GM21529 (cell line): Measurements from ENCODE around the gene CLSTN1.
"Not testable (repeated sequence)": the region's sequence is repeated elsewhere in the genome, so short reads cannot be mapped to it uniquely, and the experiment has no call there.

Experiments
- ATAC-seq: cut with Tn5 transposase; IDR thresholded peaks from one replicate; pipeline ENCODE4 v1.9.1; 2021; ENCODE audit not compliant: unreplicated experiment

CLSTN1 gene

GRCh38 chr1:9766759-9767442 lies 56.9 kb downstream of the CLSTN1 start:
- no peak for ATAC-seq

- ATAC-seq: no peak
Observed at GRCh38 chr1:9764550-9764949, 59.2 kb downstream of the CLSTN1 start.

DNA sequence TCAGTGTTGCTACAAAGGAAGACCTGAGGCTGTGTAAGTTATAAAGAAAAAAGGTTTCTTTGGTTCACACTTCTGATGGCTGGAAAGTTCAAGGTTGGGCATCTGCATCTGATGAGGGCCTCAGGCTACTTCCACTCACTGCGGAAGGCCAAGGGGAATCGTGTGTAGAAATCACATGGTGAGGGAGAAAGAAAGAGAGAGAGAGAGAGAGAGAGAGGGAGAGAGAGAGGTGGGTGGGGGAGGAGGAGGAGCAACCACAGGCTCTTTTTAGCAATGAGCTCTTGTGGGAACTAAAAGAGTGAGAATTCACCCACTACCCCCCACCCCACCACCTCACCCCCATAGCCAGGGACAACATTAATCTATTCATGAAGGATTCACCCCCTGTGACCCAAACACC lies 59.9 kb downstream of the CLSTN1 start:
- no peak for ATAC-seq

DNA sequence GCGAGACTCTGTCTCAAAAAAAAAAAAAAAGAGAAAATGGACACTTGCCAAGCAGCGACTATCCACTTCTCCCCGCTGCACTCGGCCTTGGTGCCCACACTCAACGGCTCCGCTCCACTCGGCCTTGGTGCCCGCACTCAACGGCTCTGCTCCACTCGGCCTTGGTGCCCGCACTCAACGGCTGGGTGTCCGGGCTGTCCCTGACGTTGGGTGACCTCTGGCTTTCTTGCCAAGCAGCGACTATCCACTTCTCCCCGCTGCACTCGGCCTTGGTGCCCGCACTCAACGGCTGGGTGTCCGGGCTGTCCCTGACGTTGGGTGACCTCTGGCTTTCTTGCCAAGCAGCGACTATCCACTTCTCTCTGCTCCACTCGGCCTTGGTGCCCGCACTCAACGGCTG lies 61.3 kb downstream of the CLSTN1 start:
- ATAC-seq: not testable (repeated sequence)

GRCh38 chr1:9761855-9762254 lies 61.9 kb downstream of the CLSTN1 start:
- no peak for ATAC-seq

DNA sequence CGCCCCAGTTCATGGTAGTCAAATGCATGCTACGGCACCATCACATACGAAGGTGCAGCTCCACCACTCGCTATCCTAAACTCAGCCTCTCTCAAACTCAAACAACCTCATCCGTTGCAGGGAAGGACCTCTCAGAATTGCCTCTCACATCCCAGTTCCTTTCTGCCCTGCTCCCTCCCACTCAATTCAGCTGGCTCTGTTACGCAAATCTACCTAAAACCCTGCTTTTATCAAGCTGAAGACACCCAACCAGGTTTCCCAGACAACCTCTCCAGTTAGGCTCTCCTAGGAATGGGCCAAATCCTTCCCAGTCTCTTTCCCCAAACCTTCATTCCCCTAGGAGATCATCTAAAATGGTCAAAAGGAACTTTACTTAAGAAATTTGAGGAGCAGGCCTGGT lies 62.9 kb downstream of the CLSTN1 start:
- no peak for ATAC-seq

GRCh38 chr1:9759939-9760338 lies 63.8 kb downstream of the CLSTN1 start:
- no peak for ATAC-seq

DNA sequence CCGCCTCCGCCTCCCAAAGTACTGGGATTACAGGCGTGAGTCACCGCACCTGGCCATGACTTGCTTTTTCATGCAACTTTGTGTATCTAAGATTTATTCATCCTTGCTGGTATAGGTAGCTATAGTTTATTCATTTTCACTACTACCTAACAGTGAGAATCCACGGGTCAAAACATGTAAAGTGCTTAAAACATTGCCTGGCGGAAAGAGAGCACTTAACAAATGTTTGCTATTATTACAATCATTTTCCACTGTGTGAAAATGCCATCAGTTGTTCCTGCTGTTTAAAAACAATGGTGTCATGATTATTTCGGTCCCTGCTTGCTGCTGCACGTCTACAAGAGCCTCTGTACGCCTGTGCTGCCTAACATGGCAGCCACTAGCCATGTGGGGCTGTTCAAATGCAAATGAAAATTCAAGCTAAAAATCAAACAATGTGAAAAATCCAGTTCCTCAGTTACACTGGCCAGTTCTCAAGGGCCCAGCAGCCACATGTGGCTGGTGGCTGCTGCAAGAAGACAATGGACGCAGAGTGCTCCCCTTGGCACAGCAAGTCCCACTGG lies 65.1 kb downstream of the CLSTN1 start:
- no peak for ATAC-seq

DNA sequence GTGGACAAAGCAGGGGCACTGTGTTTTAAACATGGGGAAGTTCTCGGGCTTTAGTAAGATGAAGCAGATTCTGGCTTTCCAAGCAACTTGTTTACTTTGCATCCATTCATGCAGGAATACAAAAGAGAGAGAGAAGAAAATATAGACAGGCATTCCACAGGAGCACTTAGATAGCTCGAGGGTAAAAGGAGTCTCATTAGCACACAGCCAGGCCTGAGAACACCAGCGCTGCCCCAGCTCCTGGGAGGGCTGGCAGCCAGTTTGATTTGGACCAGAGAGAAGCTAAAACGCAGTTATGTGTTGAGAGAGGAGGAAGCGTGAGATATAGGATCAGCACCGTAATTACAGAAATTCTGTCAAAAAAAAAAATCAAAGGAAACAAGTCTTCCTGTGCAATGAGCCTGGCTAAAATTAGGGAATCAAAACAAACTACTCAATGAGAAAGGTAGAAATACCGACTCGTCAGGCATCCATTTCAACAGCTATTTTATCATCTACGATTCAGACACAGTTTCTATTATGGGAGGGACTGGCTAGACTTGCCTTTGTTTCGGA lies 68.2 kb downstream of the CLSTN1 start:
- no peak for ATAC-seq

DNA sequence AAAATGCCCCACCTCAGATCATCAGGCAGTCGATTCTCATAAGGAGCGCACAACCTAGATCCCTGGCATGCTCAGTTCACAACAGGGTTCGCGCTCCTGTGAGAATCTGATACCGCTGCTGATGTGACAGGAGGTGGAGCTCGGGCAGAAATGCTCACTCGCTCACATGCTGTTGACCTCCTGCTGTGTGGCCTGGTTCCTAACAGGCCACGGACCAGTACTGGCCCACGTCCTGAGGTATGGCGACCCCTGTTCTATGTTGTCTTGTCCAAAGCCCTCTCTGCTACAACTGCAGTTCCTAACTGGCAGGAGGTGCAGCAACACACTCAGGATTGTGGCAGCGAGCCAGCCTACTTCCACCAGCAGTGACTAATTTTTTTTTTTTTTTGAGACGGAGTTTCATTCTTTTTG lies 70.6 kb downstream of the CLSTN1 start:
- ATAC-seq: no peak

GRCh38 chr1:9751971-9752370 lies 71.8 kb downstream of the CLSTN1 start:
- no peak for ATAC-seq

DNA sequence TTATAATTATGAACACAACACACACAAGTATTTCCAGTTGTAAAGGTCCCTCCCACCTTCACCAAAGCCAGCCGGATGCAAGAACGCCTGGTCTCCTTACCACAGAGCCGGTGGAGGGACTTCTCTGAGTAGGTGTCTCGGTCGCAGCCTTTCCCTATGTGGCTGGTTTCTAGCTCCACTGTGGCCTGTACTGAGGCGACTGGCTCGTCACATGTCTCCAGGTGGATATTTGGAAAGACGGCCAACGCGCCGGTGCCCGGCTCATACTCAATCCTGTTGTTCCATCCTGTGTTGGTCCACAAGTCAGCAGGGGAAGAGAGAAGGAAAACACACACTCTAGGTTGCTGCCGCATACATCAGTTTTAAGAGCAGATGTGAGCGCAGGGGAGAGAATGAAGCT lies 74.4 kb downstream of the CLSTN1 start:
- ATAC-seq: no peak

DNA sequence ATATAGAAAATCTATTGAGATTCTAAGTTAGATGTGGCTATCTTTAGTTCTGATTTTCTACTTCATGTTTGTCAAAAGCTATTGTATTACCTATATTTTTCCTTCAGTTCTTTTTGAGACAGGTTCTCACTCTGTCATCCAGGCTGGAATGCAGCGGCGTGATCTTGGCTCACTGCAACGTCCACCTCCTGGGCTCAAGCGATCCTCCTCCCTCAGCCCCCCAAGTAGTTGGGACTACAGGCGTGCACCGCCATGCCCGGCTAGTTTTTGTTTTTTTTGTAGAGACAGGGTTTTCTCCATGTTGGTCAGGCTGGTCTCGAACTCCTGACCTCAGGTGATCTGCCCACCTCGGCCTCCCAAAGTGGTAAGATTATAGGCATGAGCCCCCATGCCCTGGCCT lies 75.4 kb downstream of the CLSTN1 start:
- ATAC-seq: not testable (repeated sequence)

DNA sequence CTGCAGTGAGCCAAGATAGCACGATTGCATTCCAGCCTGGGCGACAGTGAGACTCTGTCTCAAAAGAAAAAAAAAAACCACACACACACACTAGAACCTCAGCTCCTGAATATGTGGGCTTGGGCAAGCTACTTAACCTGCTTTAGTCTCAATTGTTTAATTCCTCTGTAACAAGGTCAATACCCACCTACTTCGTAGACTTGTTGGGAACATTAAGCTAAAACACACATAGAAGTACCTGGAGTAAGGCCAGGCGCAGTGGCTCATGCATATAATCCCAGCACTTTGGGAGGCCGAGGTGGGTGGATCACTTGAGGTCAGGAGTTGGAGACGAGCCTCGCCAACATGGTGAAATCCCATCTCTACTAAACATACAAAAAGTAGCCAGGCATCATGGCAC lies 77.1 kb downstream of the CLSTN1 start:
- no peak for ATAC-seq

DNA sequence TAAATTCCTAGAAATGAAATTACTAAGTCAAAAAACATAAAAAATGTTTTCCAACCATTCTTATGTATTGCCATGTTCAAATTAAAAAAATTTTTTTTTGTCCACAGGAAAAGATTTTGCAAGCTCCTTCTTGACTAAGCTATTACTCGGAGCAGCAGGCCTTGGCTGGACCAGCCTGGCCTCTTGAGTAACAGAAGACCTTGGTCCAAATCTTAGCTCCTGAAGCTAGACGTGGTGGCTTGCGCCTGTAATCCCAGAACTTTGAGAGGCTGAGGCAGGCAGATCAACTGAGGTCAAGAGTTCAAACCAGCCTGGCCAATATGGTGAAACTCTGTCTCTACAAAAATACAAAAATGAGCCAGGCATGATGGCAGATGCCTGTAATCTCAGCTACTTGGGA lies 77.6 kb downstream of the CLSTN1 start:
- no peak for ATAC-seq

DNA sequence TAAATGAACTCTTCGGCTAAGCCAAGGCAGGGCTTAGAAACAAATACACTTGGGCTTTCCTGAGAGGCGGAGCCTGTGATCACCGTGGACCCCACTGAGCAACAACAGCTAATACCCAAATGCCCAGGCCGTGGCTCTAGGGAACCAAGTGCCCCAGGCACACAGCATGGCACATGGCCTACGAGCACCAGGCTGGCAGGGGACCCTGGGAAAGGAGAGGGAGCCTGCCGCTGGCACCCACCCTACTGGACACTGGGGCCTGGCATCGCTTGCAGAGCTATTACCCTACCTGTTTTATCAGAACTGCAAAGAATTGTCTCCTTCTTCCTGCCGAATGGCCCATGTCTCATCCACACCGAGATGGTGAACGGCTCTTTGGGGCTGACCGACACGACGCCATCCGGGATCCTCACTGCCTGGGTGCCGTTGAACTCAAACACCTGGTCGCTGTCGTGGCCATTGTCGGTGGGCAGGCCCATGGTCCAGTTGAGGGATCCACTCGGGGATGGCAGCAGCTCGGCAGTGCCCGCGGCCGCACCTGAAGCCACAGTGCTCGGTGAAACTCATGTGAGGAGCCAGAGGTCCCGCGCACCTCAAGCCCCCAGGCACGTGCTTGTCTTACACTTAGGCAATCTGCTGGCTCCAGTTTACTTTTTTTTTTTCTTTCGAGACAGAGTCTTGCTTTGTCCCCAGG lies 79.5 kb downstream of the CLSTN1 start:
- ATAC-seq: no peak

GRCh38 chr1:9737671-9738070 lies 86.1 kb downstream of the CLSTN1 start:
- no peak for ATAC-seq

DNA sequence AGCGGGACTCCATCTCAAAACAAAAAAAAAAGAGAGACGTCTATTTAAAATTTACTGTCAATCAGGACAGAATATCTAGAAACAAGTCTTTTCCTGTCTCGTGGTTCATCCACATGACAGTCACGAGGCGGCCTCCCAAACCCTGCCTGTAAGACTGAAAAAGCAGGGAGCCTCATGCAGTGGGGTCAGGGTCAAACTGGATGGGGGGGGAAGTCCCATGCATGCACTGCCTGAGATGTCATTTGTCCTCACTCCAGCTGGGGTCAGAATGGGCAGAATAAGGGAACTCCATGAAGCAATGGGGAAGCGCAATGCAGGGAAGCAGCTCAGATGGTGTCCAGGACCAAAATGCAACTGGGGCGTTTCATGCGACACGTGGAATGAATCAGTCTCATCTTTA lies 86.7 kb downstream of the CLSTN1 start:
- no peak for ATAC-seq

- no peak for ATAC-seq
Observed at GRCh38 chr1:9736241-9736640, 87.5 kb downstream of the CLSTN1 start.

DNA sequence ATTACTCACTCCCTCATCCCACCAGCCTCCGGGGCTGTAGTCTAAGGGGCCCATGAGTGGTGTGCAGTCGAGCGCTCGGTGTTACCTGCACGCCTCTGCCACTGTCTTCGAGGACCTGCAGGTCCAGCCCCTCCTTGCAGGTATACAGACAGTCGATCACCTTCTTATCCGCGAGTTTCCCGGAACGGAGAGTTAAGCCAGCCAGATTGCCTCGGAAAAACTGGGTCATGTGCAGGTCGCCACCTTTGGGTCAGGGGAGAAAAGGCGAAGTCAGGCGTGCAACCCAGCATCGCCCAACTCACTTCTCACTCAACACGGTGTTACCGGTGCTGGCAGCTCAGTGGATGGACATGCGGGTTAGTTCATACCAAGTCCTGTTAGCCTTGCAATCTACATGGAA lies 88.0 kb downstream of the CLSTN1 start:
- ATAC-seq: no peak

DNA sequence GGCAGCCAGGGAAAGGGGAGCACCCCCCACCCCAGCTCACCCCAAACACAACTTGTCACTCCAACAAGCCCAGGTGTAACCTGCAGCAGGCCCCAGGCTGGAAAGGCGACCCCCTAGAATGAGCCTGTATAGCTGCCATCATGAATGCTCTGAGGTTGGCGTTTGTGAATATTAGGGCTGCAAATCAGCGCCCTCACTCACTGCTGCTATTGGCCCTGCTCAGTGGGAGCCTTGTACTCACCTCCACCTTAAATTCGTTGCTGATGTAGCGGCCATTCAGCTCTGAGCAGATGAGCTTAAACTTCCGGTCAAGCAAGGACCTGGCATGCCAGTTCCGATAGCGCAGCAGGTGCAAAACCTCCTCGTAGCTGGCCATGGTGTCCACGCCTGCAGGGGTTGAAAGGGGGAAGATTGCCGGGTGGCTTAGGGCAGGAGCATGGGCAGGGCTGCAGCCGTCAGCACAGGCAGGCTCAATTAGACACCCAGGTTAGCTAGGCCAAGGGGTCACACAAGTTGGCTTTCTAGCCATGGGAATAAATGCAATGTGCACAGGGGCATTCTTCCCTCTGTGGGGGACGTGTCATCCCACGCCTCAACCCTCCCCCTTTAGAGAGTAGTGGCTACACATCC lies 90.5 kb downstream of the CLSTN1 start:
- no peak for ATAC-seq
